Measurements from ENCODE around the gene EHMT2.

DNA sequence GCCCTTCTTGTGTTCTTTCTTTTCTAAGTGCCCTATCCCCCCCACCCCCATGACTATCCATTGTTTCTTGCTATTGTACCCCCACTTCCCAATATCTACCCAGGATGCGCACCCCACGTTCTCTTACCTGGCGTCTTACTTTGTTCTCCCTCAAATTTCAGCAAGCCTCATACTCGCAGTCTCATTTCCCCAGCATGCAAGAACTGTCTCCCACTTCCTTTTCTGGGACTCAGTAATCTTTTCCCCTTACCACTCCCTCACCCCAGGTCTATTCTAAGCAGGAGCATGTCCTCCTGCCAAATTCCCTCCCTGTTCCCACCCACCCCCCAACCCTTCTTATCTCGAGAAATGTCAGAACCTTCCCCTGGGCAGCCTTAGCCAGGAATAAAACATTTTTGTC is 1.7 kb upstream of the EHMT2 start:
- TF ChIP-seq, protein P1, sequence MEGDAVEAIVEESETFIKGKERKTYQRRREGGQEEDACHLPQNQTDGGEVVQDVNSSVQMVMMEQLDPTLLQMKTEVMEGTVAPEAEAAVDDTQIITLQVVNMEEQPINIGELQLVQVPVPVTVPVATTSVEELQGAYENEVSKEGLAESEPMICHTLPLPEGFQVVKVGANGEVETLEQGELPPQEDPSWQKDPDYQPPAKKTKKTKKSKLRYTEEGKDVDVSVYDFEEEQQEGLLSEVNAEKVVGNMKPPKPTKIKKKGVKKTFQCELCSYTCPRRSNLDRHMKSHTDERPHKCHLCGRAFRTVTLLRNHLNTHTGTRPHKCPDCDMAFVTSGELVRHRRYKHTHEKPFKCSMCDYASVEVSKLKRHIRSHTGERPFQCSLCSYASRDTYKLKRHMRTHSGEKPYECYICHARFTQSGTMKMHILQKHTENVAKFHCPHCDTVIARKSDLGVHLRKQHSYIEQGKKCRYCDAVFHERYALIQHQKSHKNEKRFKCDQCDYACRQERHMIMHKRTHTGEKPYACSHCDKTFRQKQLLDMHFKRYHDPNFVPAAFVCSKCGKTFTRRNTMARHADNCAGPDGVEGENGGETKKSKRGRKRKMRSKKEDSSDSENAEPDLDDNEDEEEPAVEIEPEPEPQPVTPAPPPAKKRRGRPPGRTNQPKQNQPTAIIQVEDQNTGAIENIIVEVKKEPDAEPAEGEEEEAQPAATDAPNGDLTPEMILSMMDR (conservative IDR thresholded peaks at IDR 0.05; ENCODE audit: low read depth, low read length), result no peak
- TF ChIP-seq ELK1 (IDR thresholded peaks at IDR 0.05; ENCODE audit: borderline replicate concordance, low read depth, low read length) (no peak), RFX5 (IDR thresholded peaks at IDR 0.05; ENCODE audit: low read depth, low read length) (no peak)
